ENCODE results near the gene TAS1R2.
"Not testable (repeated sequence)": the region's sequence is repeated elsewhere in the genome, so short reads cannot be mapped to it uniquely, and the experiment has no call there.

The TAS1R2 gene

GRCh38 chr1:18869847-18870594 is 10.6 kb upstream of the TAS1R2 start:
- no peak for DNase-seq (ENCODE audit: low read depth in 3 of 3, low spot score in 1 of 3)

- no peak for DNase-seq (ENCODE audit: low read depth in 3 of 3, low spot score in 1 of 3)
These were observed 9.5 kb upstream of the TAS1R2 start for GRCh38 chr1:18868801-18869424.

DNA sequence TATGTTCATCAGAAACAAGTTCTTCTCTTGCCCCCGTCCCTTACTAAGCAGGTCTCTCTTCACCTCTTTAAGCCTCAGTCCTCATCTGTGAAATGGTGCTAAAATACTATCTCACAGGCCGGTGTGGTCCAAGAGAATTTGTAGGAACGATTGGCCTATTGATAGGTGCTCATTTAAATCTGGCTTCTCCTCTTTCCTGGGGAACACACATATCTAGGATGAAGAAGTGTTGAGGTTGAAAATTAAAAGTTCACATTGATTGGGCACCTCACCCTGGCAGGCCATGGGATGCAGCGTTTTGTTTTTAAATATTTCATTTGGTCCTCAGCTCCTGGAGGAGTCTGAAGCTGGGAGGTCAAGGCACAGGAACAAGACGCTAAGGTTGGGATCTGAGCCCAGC is 8.9 kb upstream of the TAS1R2 start:
- no peak for DNase-seq (ENCODE audit: low read depth in 3 of 3, low spot score in 1 of 3)

DNA sequence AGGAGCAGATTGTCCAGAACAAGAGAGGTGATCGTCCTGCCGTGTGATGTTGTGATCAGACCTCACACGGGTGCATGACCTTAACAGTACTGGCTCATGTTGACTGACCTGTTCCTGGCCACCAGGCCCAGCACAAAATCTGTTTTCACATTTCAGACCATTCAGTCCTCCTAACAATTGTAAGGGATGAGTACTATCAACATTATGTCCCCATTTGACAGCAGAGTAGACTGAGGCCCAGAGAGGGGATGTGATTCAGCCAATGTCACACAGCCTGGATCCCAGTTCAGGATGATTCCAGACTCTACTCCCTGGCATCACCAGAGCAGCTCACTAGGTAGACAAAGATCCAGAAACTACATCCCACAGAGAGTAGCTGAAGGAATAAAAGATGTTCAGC is 7.4 kb upstream of the TAS1R2 start:
- no peak for DNase-seq (ENCODE audit: low read depth in 3 of 3, low spot score in 1 of 3)

DNA sequence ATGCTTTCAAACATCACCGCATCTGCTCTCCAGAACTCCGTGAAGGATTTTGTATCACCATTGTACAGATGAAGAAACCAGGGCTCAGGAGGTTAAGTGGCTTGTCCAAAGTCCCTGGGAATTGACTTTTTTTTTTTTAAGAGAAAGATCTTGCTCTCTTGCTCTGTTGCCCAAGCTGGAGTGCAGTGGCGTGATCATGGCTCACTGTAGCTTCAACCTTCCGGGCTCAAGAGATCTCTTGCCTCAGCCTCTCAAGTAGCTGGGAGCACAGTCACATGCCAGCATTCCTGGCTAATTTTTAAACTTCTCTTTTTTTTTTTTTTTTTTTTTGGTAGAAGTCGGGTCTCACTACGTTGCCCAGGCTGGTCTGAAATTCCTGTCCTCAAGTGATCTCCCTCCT is 6.9 kb upstream of the TAS1R2 start:
- DNase-seq (ENCODE audit: low read depth in 3 of 3, low spot score in 1 of 3), result no peak

DNA sequence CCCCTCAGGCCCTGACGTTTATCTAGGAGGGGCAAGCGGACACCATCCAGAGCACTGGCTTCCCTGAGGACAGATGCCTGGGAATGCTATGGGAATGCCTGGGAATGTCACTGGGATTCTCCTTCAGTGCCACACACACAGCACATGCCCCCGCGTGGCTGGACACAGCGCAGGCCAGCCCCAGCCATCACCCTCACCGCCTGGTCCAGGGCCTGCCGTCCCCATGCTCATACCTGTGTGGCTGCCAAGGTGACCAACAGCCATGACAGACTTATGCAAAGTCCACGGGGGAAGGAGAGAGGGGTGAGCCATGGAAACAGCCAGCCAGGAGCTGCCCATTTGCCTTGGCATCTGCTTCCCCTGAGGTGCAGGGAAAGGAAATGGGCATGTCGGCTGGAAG is 5.7 kb upstream of the TAS1R2 start:
- DNase-seq (ENCODE audit: low read depth in 3 of 3, low spot score in 1 of 3), result no peak

DNA sequence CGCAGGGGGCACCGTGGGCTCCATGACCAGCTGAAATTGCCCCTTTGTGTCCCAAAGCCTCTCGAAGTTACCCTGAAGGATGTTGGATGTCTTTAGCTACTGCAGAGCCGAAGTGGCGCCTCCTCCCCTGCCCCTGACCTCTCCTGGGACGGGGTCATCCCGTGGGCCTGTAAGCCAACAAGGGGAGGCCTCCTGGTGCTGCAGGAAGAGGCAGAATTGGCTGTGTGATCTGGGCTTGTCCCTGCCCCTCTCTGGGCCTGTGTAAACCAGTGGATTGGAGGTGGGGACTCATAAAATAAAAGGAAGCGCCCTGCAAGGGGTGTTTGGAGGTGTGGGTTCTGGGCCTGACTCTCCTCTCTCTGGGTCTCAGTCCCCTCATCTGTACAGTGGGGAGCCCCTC is 2.1 kb upstream of the TAS1R2 start:
- no peak for DNase-seq (ENCODE audit: low read depth in 3 of 3, low spot score in 1 of 3)

- no peak for DNase-seq (ENCODE audit: low read depth in 3 of 3, low spot score in 1 of 3)
These were observed 1.6 kb upstream of the TAS1R2 start for GRCh38 chr1:18861082-18861481.

DNA sequence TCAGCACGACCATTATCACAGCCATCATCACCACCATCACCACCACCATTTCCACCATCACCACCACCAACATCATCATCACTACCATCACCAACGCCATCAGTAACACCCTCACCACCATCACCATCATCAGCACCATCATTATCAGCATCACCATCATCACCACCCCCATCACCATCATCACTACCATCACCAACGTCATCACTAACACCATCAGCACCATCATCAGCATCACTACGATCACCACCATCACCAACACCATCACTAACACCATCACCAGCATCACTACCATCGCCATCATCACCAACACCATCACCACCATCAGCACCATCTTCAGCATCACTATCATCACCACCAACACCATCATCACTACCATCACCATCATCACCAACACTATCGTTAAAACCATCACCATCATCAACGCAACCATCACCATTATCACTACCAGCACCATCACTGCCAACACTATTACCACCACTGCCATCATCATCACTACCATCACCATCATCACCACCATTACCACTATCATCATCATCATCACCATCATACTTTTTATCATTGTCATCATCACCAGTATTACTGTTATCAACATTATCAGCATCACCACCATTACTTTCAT is 1.3 kb downstream of the TAS1R2 start:
- no peak for DNase-seq (ENCODE audit: low read depth in 3 of 3, low spot score in 1 of 3)

GRCh38 chr1:18856435-18856834 is 3.0 kb downstream of the TAS1R2 start:
- DNase-seq (ENCODE audit: low read depth in 3 of 3, low spot score in 1 of 3), result no peak

DNA sequence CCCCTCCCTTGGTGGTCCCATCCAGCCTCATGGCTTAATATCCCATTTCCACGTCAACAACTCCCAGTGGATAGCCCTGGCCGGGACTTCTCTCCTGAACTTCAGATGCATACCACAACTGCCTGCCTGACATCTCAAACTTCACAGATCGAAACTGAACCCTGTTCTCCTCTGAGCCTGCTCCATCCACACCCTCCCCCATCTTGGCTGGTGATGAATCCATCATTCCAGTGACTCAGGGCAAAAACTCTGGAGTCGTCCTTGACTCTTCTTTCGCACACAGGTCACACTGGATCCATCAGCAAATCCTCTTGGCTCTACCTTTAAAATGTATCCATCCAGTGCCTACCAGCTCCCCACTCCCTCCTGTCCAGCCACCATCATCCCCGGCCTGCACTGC is 3.9 kb downstream of the TAS1R2 start:
- no peak for DNase-seq (ENCODE audit: low read depth in 3 of 3, low spot score in 1 of 3)

GRCh38 chr1:18854331-18855025 is 5.0 kb downstream of the TAS1R2 start:
- no peak for DNase-seq (ENCODE audit: low read depth in 3 of 3, low spot score in 1 of 3)

- no peak for DNase-seq (ENCODE audit: low read depth in 3 of 3, low spot score in 1 of 3)
These were observed 7.0 kb downstream of the TAS1R2 start for GRCh38 chr1:18852501-18852900.

GRCh38 chr1:18849261-18849711 is 10.2 kb downstream of the TAS1R2 start:
- no peak for DNase-seq (ENCODE audit: low read depth in 3 of 3, low spot score in 1 of 3)

DNA sequence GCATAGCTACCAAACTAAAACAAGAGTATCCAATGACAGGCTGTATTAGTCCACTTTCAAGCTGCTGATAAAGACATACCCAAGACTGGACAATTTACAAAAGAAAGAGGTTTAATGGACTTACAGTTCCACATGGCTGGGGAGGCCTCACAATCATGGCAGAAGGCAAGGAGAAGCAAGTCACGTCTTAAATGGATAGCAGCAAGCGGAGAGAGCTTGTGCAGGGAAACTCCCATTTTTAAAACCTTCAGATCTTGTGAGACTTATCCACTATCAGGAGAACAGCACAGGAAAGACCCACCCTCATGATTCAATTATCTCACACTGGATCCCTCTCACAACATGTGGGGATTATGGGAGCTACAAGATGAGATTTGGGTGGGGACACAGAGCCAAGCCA is 11.7 kb downstream of the TAS1R2 start:
- DNase-seq (ENCODE audit: low read depth in 3 of 3, low spot score in 1 of 3), result not testable (repeated sequence)

DNA sequence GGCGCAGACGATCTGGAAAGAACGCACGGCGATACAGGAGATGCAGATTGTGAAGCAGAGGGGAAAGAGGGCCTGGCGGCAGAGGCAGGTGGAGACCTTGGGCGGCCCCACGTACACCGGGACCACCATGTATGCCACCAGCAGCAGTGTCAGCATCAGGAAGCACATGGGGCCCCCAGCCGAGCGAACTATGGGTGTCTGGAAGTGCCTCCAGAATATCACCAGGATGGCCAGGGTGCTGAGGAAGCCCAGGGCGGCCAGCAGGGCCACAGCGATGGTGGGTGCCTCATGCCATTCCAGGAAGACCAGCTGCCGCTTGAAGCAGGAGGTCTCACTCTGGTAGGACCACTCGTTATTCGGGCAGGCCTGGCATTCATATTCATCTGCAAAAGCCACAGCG is 19.3 kb downstream of the TAS1R2 start:
- DNase-seq (ENCODE audit: low read depth in 3 of 3, low spot score in 1 of 3), result no peak

DNA sequence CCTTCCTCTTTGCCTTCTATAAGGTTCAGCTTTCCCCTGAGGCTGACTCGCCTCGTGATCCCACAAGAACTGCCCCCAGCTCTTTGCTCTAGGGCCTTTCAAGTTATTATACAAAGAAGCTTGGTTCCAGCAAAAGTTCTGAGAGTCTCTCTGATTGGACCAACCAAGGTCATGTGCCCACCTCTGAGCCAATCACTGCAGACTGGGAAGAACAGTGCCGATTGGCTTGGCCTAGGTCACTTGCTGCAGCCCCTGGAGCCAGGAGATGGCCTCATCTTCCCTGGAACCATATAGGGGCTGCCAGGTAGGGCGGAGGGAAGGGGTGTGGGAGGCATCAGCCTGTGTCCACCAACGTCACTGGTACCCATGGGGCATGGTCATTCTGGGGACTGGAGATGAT is 22.8 kb downstream of the TAS1R2 start:
- no peak for DNase-seq (ENCODE audit: low read depth in 3 of 3, low spot score in 1 of 3)

DNA sequence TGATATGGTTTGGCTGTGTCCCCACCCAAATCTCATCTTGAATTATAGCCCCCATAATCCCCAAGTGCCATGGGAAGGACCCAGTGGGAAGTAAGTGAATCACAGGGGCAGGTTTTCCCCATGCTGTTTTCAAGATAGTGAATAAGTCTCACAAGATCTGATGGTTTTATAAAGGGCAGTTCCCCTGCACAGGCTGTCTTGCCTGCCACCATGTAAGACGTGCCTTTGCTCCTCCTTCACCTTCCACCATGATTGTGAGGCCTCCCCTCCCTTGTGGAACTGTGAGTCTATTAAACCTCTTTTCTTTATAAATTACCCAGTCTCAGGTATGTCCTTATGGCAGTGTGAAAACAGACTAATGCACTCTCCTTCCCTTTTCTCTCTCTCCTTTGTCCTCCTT is 27.1 kb downstream of the TAS1R2 start:
- DNase-seq (ENCODE audit: low read depth in 3 of 3, low spot score in 1 of 3), result not testable (repeated sequence)

DNA sequence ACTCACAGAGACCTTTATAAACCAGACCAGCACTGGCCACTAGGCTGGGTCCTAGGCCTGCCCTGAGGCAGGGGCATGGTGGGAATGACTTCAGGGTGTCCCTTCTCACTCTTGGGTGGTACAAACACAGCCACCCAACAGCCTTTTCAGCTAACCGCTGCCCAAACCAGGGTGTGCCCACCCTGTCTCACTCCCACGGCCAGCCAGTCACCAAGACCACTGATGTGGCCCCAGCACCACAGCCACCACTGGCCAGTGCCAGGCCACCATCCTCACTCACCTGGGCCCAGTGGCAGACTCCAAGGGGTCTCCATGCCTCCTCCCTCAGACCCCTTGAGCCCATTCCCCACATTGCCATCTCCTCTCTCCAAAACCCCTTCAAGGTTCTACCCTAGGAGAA is 27.8 kb downstream of the TAS1R2 start:
- no peak for DNase-seq (ENCODE audit: low read depth in 3 of 3, low spot score in 1 of 3)

- DNase-seq (ENCODE audit: low read depth in 3 of 3, low spot score in 1 of 3), result no peak
These were observed 28.9 kb downstream of the TAS1R2 start for GRCh38 chr1:18830596-18830995.

DNA sequence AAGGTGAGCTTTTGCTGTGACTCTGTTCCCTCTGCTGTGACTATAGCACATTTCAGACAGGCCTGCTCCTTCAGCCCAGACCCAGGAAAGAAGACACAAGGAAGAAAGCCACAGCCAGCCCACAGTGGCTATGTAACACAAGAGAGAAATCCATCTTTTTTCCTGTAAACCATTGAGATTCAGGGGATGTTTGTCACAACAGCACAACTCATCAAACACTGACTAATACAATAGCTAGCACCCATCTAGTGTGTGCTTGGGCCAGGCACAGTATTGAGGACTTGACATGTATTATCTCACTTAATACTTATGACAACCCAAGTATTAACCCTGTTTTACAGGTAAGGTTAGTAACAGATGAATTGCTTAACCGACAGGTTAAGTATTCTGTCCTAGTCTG is 29.8 kb downstream of the TAS1R2 start:
- DNase-seq (ENCODE audit: low read depth in 3 of 3, low spot score in 1 of 3), result no peak

- DNase-seq (ENCODE audit: low read depth in 3 of 3, low spot score in 1 of 3), result no peak
These were observed 31.2 kb downstream of the TAS1R2 start for GRCh38 chr1:18828224-18828623.

Data from stimulated activated CD4-positive, alpha-beta T cell treated with anti-CD3 and anti-CD28 coated beads, TNF-alpha, amount 100 ng/mL, for 1 hour (primary cell).